Activated B cell treated with CpG ODN at 0.5 μM for 24 hours (primary cell): ENCODE measurements around the gene THAP7. TPM values are rescaled to one million over a fixed set of nuclear protein-coding genes. Genes with fewer than 3 reads are reported as not detected.

Experiments used
- ATAC-seq: fragments of 200-7000 bp; cut with Tn5 transposase; one replicate; pipeline ENCODE4 v1.10.0; 2021; ENCODE audit warnings: low read depth, mild to moderate bottlenecking, moderate library complexity
- CTCF ChIA-PET: fragments of 350-600 bp; sonication (Branson Sonifier 250); formaldehyde crosslinking; loops from one replicate; lab custom pipeline; 2021; ENCODE audit warnings: antibody characterized with exemption; lab: Charles Lee
- POLR2A ChIA-PET: fragments of 350-600 bp; sonication (Branson Sonifier 250); formaldehyde crosslinking; loops from one replicate; lab custom pipeline; 2021; ENCODE audit warnings: antibody characterized with exemption; lab: Charles Lee
- DNase-seq: peaks from one replicate; pipeline ENCODE4 v3.0.0; 2022
- H3K27ac Mint-ChIP-seq: one replicate; pipeline ENCODE4 v1.8.0; 2020; ENCODE audit warnings: mixed read lengths
- H3K27me3 Mint-ChIP-seq: one replicate; pipeline ENCODE4 v1.8.0; 2021; ENCODE audit warnings: mixed read lengths
- H3K36me3 Mint-ChIP-seq: one replicate; pipeline ENCODE4 v1.8.0; 2021; ENCODE audit warnings: low read depth, mixed read lengths
- H3K4me1 Mint-ChIP-seq: one replicate; pipeline ENCODE4 v1.8.0; 2021; ENCODE audit warnings: mixed read lengths
- H3K4me3 Mint-ChIP-seq: one replicate; pipeline ENCODE4 v1.8.0; 2020; ENCODE audit warnings: mild to moderate bottlenecking, mixed read lengths
- H3K9me3 Mint-ChIP-seq: one replicate; pipeline ENCODE4 v1.8.0; 2020; ENCODE audit warnings: mixed read lengths
- intact Hi-C: fragments of 100-400 bp; cut with micrococcal nuclease; formaldehyde crosslinking; loops from one replicate; pipeline ENCODE4 v1.15.1; 2024
- total RNA-seq: library from RNA; stranded (reverse); gene quantifications from 2 replicates; pipeline ENCODE4 v1.2.3, GENCODE V29; 2022
- TF ChIP-seq, protein P1 (sequence below): fragments of 200-600 bp; IDR thresholded peaks from one replicate; pipeline ENCODE4 v1.8.0; 2022; ENCODE audit warnings: antibody characterized with exemption, mild to moderate bottlenecking

THAP7 gene
- total RNA-seq, 1 donor from 2014 or later, result 27.1 TPM

DNA sequence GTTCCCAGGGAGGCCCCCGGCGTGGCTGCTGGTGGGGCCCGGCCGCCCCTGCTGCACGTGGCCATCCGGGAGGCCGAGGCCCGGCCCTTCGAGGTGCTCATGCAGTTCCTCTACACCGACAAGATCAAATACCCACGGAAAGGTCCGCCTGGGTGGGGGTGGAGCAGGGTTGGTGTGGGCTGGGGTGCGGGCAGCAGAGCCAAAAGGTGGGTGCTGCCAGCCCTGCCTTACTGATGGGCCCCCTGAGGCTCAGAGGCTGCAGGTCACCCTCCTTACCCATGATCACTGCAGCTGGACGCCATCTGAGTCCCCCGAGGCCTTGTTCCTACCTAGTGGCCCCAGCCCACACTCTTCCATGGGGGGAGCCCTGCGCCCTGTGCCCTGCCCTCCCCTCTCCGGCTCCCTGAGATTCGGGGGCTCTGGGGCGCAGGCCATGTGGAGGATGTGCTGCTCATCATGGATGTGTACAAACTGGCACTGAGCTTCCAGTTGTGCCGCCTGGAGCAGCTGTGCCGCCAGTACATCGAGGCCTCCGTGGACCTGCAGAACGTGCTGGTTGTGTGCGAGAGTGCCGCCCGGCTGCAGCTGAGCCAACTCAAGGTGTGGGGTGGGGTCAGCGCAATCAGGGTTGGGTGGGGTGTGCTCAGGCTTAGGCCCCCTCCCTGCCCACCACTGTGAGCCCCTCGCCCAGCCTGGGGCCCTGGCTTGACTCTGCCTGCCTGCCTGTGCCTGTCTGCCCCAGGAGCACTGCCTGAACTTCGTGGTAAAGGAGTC lies 7.6 kb downstream of the THAP7 start:
- Mint-ChIP-seq H3K36me3 (peaks cover 57% of the 10 kb centered on the region), H3K4me1 (peaks cover 2% of the 10 kb centered on the region), H3K27me3 (no peaks in the 10 kb centered on the region), H3K9me3 (no peaks in the 10 kb centered on the region), H3K27ac (no peak overlapping the region), H3K4me3 (no peak overlapping the region)
- DNase-seq (no peak), ATAC-seq (no peak)
- ChIA-PET POLR2A (no interaction called here), CTCF (no interaction called here)
- TF ChIP-seq, protein P1, sequence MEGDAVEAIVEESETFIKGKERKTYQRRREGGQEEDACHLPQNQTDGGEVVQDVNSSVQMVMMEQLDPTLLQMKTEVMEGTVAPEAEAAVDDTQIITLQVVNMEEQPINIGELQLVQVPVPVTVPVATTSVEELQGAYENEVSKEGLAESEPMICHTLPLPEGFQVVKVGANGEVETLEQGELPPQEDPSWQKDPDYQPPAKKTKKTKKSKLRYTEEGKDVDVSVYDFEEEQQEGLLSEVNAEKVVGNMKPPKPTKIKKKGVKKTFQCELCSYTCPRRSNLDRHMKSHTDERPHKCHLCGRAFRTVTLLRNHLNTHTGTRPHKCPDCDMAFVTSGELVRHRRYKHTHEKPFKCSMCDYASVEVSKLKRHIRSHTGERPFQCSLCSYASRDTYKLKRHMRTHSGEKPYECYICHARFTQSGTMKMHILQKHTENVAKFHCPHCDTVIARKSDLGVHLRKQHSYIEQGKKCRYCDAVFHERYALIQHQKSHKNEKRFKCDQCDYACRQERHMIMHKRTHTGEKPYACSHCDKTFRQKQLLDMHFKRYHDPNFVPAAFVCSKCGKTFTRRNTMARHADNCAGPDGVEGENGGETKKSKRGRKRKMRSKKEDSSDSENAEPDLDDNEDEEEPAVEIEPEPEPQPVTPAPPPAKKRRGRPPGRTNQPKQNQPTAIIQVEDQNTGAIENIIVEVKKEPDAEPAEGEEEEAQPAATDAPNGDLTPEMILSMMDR, result no peak
- intact Hi-C loops, result no loop called here

DNA sequence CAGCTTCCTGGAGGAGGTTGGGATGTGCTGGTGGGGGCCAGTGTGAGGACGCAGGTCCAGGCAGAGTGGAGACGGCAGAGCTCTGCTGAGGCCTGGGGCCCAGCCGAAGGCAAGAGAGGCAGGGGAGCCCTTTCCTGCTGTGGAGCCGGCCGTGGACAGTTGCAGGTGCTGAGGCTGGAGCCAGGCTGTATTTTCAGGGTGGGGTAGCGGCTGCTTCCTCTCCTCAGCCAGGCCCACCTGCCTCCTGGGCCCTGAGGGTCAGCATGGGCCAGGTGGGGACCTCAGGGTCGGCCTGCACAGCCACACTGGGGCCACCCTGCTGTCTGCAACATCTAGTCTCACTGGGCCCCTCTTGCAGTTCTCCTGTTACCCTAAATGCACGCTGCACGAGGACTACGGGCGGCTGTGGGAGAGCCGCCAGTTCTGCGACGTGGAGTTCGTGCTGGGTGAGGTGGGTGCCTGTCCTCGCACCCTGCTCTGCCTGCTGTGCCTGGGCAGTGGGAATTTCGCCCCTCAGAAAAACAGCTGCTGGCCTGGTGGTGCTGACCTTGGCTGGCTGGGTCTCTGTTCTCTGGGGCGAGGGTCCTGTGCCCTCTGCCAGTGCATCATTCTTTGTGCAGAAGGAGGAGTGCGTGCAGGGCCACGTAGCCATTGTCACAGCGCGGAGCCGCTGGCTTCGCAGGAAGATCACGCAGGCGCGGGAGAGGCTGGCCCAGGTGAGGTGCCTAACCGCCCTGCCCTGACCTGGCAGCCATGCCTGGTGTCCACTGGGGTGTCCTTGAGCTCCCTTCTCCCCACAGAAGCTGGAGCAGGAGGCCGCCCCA lies 8.4 kb downstream of the THAP7 start:
- DNase-seq (no peak), ATAC-seq (no peak)
- intact Hi-C loops, result no loop called here
- ChIA-PET POLR2A (no interaction called here), CTCF (no interaction called here)
- TF ChIP-seq, protein P1, result no peak
- no peaks in the 10 kb centered on the region for H3K9me3 Mint-ChIP-seq
- H3K4me3 Mint-ChIP-seq, result no peak overlapping the region
- no peak overlapping the region for H3K27ac Mint-ChIP-seq
- H3K27me3 Mint-ChIP-seq, result no peaks in the 10 kb centered on the region
- H3K36me3 Mint-ChIP-seq, result peaks cover 53% of the 10 kb centered on the region
- peaks cover 2% of the 10 kb centered on the region for H3K4me1 Mint-ChIP-seq

DNA sequence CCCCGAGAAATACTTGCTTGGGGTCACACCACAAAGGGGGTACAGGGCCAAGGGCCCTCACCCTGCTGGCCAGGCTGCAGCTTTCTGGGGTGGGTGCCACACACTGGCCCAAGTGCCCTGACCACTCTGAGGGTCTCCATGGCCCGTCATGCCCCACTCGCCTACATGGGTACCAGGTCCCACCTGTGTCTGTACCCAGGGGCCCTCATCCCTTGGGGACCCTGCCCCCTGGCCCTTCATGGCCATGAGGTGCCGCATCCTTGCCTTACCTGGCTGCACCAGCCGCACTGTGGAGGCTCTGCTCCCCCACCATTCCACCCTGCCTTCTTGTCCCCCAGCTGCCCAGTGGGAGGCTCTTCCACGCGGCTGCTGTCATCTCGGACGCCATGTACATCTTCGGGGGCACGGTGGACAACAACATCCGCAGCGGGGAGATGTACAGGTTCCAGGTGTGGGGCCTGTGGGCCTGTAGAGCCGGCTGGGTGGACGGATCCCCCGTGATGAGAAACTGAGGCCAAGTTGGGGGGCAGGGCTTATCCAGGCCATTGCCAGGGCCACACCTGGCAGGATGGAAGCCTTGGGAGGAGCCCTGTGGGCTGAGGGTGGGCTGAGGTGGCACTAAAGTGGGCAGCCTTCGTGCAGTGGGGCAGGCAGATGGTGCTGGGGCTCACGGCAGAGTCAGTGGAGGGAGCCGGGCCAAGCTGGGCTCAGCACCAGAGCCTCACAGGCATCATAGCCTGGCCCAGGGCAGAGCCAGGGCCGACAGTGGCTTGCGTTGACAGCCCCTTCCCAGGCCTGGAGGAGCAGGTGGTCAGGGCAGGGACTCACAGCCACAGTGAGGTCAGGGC lies 9.2 kb downstream of the THAP7 start:
- DNase-seq (no peak), ATAC-seq (no peak)
- H3K9me3 Mint-ChIP-seq, result no peaks in the 10 kb centered on the region
- peaks cover 51% of the 10 kb centered on the region for H3K36me3 Mint-ChIP-seq
- no peak overlapping the region for H3K27ac Mint-ChIP-seq
- CTCF ChIA-PET, result no interaction called here
- intact Hi-C loops, result no loop called here
- POLR2A ChIA-PET, result no interaction called here
- peaks cover 2% of the 10 kb centered on the region for H3K4me1 Mint-ChIP-seq
- H3K27me3 Mint-ChIP-seq, result no peaks in the 10 kb centered on the region
- TF ChIP-seq, protein P1, result no peak
- H3K4me3 Mint-ChIP-seq, result no peak overlapping the region

- Mint-ChIP-seq H3K27ac (no peak overlapping the region), H3K4me1 (peaks cover 2% of the 10 kb centered on the region), H3K36me3 (peaks cover 54% of the 10 kb centered on the region), H3K9me3 (no peaks in the 10 kb centered on the region), H3K27me3 (no peaks in the 10 kb centered on the region), H3K4me3 (no peak overlapping the region)
- ATAC-seq, result no peak
- intact Hi-C loops, result no loop called here
- POLR2A ChIA-PET, result no interaction called here
- CTCF ChIA-PET, result no interaction called here
- TF ChIP-seq, protein P1, result no peak
- DNase-seq, result no peak
Measured at GRCh38 chr22:20992056-20992442, 9.9 kb downstream of the THAP7 start.
